Measurements from ENCODE around the gene KIAA0930.
"Not testable (repeated sequence)": the region's sequence is repeated elsewhere in the genome, so short reads cannot be mapped to it uniquely, and the experiment has no call there.

KIAA0930 gene

DNA sequence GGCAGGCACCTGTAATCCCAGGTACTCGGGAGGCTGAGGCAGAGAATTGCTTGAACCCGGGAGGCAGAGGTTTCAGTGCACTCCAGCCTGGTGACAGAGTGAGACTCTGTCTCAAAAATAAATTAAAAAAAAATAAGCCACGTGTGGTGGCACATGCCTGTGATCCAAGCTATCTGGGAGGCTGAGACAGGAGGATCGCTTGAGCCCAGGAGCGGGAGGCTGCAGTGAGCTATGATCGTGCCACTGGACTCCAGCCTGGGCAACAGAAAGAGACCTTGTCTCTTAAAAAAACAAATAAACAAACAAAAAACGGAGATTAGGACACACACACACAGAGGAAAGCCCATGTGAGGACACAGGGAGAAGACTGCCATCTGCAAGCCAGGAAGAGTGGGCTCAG lies 37.0 kb upstream of the KIAA0930 start:
- H3K27ac ChIP-seq (ENCODE audit: extremely low read depth, low read depth, low read length); H3K4me3 ChIP-seq (ENCODE audit: low read depth, low read length); POLR2A ChIA-PET; CTCF ChIA-PET; H3K9me3 ChIP-seq (ENCODE audit: control insufficient read depth, insufficient read depth, low read depth, low read length); H3K36me3 ChIP-seq (ENCODE audit: control insufficient read depth in 2 of 2, insufficient read depth in 1 of 2, low read length in 2 of 2); H3K4me1 ChIP-seq (ENCODE audit: control insufficient read depth, insufficient read depth, low read length): not testable (repeated sequence)

- H3K4me1 ChIP-seq (ENCODE audit: control insufficient read depth, insufficient read depth, low read length) = peaks cover 6% of the 10 kb centered on the region
- ChIA-PET POLR2A (no interaction called here), CTCF (interaction anchor here (0.6 to 1.0 kb wide), 2 partner anchors 9 to 187 kb away, joined by 3 to 4 read pairs; no protein-coding TSS in a partner anchor)
- H3K27ac ChIP-seq (ENCODE audit: extremely low read depth, low read depth, low read length) = no peak overlapping the region
- H3K36me3 ChIP-seq (ENCODE audit: control insufficient read depth in 2 of 2, insufficient read depth in 1 of 2, low read length in 2 of 2) = no peaks in the 10 kb centered on the region
- no peaks in the 10 kb centered on the region for H3K9me3 ChIP-seq (ENCODE audit: control insufficient read depth, insufficient read depth, low read depth, low read length)
- H3K4me3 ChIP-seq (ENCODE audit: low read depth, low read length) = no peak overlapping the region
- TF ChIP-seq KLF1 (tag by site-specific recombination; IDR thresholded peaks at IDR 0.05) = 0 out of 2 replicates have a peak, but pooled peaks have one; percentile 27
- TF ChIP-seq ZNF311 (tag by site-specific recombination; IDR thresholded peaks at IDR 0.05; ENCODE audit: borderline replicate concordance) = no peak
- TF ChIP-seq ZNF112 (tag by site-specific recombination; IDR thresholded peaks at IDR 0.05) = no peak
- no peak for TF ChIP-seq ZIC2 (tag by site-specific recombination; IDR thresholded peaks at IDR 0.05)
- TF ChIP-seq SP3 (tag by site-specific recombination; IDR thresholded peaks at IDR 0.05) = no peak
- TF ChIP-seq, protein P1, sequence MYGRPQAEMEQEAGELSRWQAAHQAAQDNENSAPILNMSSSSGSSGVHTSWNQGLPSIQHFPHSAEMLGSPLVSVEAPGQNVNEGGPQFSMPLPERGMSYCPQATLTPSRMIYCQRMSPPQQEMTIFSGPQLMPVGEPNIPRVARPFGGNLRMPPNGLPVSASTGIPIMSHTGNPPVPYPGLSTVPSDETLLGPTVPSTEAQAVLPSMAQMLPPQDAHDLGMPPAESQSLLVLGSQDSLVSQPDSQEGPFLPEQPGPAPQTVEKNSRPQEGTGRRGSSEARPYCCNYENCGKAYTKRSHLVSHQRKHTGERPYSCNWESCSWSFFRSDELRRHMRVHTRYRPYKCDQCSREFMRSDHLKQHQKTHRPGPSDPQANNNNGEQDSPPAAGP (tag by site-specific recombination; IDR thresholded peaks at IDR 0.05) = 0 out of 2 replicates have a peak, but pooled peaks have one; percentile 66
These were observed 35.9 kb upstream of the KIAA0930 start for GRCh38 chr22:45276507-45277105.

DNA sequence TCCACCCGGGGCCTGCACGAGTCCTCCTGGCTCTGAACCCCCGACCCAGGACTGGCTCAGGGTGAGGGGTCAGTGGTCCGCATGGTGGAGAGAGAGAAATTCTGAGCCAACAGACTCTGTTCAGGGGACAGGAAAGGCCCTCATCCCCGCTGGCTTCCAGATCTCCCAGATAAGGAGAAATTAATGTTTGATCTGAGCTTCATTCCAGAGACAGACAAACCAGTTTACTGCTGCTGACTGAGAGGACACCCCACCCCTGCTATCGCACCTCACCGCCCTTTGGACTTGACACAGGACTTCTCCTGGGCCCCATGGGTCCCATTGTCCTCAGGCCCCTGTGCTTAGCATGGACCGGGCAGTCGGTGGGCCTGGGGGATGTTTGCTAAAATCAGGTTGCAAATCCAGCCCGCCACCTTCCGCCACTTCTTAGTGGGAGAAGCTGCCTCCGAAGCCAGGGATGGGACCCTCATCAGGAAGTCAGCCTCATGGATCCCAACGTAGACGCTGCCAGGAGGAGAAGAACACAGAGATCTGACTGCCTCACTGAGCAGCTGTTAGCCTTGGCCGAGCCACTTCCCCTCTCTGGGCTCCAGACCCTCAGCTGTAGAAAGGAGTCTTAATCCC lies 32.9 kb upstream of the KIAA0930 start:
- peaks cover 4% of the 10 kb centered on the region; the same call in 1 of the 2 replicates for H3K4me1 ChIP-seq (ENCODE audit: control insufficient read depth, insufficient read depth, low read length)
- H3K9me3 ChIP-seq (ENCODE audit: control insufficient read depth, insufficient read depth, low read depth, low read length) = no peaks in the 10 kb centered on the region
- TF ChIP-seq BCL11A (tag by site-specific recombination; IDR thresholded peaks at IDR 0.05; ENCODE audit: low read depth) (no peak), ELK4 (IDR thresholded peaks at IDR 0.05; ENCODE audit: borderline replicate concordance, low read depth, low read length) (no peak), ZBTB26 (tag by site-specific recombination; optimal IDR thresholded peaks at IDR 0.05) (no peak)
- TF ChIP-seq, protein P1 (tag by site-specific recombination; IDR thresholded peaks at IDR 0.05) = no peak
- H3K4me3 ChIP-seq (ENCODE audit: low read depth, low read length) = no peak overlapping the region
- no peak overlapping the region for H3K27ac ChIP-seq (ENCODE audit: extremely low read depth, low read depth, low read length)
- POLR2A ChIA-PET = no interaction called here
- CTCF ChIA-PET = interaction anchor here (0.6 to 1.5 kb wide), 3 partner anchors 26 to 520 kb away, joined by 3 to 5 read pairs (median 4); no protein-coding TSS in a partner anchor
- H3K36me3 ChIP-seq (ENCODE audit: control insufficient read depth in 2 of 2, insufficient read depth in 1 of 2, low read length in 2 of 2) = no peaks in the 10 kb centered on the region

DNA sequence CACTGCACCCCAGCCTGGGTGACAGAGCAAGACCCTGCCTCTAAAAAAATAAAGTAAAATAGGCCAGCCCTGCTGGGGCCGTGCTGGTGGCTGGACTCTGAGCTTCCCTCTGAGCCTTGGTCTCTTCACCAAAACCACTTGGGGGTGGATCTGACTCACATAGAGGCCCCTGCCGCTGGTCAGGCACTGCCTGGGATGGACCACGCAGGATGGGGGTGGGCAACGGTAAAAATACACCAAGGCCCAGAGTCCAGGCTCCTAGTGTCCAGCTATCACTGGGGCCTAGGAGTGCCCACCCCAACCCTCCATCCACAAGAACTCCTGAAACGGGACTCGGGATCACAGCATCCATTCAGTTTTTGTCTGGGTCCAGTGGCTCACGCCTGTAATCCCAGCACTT lies 31.8 kb upstream of the KIAA0930 start:
- Histone ChIP-seq H3K36me3 (ENCODE audit: control insufficient read depth in 2 of 2, insufficient read depth in 1 of 2, low read length in 2 of 2) (no peaks in the 10 kb centered on the region), H3K4me3 (ENCODE audit: low read depth, low read length) (no peak overlapping the region), H3K27ac (ENCODE audit: extremely low read depth, low read depth, low read length) (no peak overlapping the region), H3K4me1 (ENCODE audit: control insufficient read depth, insufficient read depth, low read length) (peaks cover 4% of the 10 kb centered on the region; the same call in 1 of the 2 replicates), H3K9me3 (ENCODE audit: control insufficient read depth, insufficient read depth, low read depth, low read length) (no peaks in the 10 kb centered on the region)
- POLR2A ChIA-PET = no interaction called here
- TF ChIP-seq PRDM10 (tag by site-specific recombination; IDR thresholded peaks at IDR 0.05) (peak; percentile 63), ZNF175 (tag by site-specific recombination; IDR thresholded peaks at IDR 0.05) (no peak), ZNF596 (tag by site-specific recombination; IDR thresholded peaks at IDR 0.05) (no peak), SP2 (tag by site-specific recombination; IDR thresholded peaks at IDR 0.05) (no peak)
- TF ChIP-seq, protein P2, sequence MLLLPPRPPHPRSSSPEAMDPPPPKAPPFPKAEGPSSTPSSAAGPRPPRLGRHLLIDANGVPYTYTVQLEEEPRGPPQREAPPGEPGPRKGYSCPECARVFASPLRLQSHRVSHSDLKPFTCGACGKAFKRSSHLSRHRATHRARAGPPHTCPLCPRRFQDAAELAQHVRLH (tag by site-specific recombination; IDR thresholded peaks at IDR 0.05) = no peak
- TF ChIP-seq, protein P3, sequence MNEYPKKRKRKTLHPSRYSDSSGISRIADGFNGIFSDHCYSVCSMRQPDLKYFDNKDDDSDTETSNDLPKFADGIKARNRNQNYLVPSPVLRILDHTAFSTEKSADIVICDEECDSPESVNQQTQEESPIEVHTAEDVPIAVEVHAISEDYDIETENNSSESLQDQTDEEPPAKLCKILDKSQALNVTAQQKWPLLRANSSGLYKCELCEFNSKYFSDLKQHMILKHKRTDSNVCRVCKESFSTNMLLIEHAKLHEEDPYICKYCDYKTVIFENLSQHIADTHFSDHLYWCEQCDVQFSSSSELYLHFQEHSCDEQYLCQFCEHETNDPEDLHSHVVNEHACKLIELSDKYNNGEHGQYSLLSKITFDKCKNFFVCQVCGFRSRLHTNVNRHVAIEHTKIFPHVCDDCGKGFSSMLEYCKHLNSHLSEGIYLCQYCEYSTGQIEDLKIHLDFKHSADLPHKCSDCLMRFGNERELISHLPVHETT (tag by site-specific recombination; IDR thresholded peaks at IDR 0.05) = no peak
- CTCF ChIA-PET = interaction anchor here (0.7 to 4.5 kb wide), 3 partner anchors 204 to 281 kb away, joined by 3 to 25 read pairs (median 4); no protein-coding TSS in a partner anchor
